WERI-Rb-1 (cell line): ENCODE data around the gene PPFIA2.

Experiments
- DNase-seq: peaks from one replicate; pipeline ENCODE4 v3.0.0-alpha.2; 2020
- H3K27ac ChIP-seq: fragments of 250-450 bp; sonication (Bioruptor Pico); 2 replicates; pipeline ENCODE4 v1.5.1; 2020; ENCODE audit warnings: mild to moderate bottlenecking, moderate library complexity
- H3K27me3 ChIP-seq: fragments of 250-450 bp; sonication (Bioruptor Pico); 2 replicates; pipeline ENCODE4 v1.5.1; 2021; ENCODE audit warnings: mild to moderate bottlenecking, low read depth, moderate library complexity; ENCODE audit not compliant: insufficient read depth, severe bottlenecking
- H3K36me3 ChIP-seq: fragments of 250-450 bp; sonication (Bioruptor Pico); 2 replicates; pipeline ENCODE4 v1.5.1; 2020; ENCODE audit warnings: mild to moderate bottlenecking, moderate library complexity
- H3K4me3 ChIP-seq: 2 replicates; pipeline ENCODE4 v1.5.1; 2011; ENCODE audit warnings: low read depth, mild to moderate bottlenecking, control low read depth, low read length
- H3K9me3 ChIP-seq: fragments of 250-450 bp; sonication (Bioruptor Pico); 2 replicates; pipeline ENCODE4 v1.5.1; 2021; ENCODE audit warnings: mild to moderate bottlenecking, moderate library complexity; ENCODE audit not compliant: severe bottlenecking
- CTCF ChIP-seq: IDR thresholded peaks from 2 replicates; pipeline ENCODE4 v1.5.1; 2011; ENCODE audit warnings: low read depth, mild to moderate bottlenecking, control low read depth, inconsistent platforms, low read length

The PPFIA2 gene

GRCh38 chr12:81727391-81727790, 31.8 kb downstream of the PPFIA2 start:
- Histone ChIP-seq H3K27ac (no peak overlapping the region), H3K9me3 (no peaks in the 10 kb centered on the region), H3K4me3 (no peak overlapping the region), H3K27me3 (no peaks in the 10 kb centered on the region), H3K36me3 (no peaks in the 10 kb centered on the region)
- DNase-seq = no peak
- no peak for TF ChIP-seq CTCF

DNA sequence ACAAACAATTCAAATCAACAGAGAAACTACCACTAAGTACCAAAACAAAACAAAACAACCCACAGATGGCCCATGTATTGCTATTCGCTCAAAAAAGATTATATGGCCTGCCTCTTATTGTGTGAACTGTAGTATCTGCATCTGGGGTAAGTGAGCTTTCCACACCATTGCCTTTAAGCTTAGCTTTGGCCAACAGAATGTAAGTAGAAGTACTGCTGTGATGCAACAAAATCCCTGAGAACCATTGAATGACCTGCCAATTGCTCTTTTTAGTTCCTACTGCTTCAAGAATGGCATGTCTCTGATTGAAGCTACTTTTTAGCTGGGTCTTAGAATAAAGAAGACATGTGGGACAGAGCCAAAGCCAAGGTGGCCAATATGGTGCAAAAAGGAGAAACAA, 32.5 kb downstream of the PPFIA2 start:
- Histone ChIP-seq H3K4me3 (no peak overlapping the region), H3K27ac (no peak overlapping the region), H3K9me3 (no peaks in the 10 kb centered on the region), H3K27me3 (no peaks in the 10 kb centered on the region), H3K36me3 (no peaks in the 10 kb centered on the region)
- no peak for TF ChIP-seq CTCF
- DNase-seq = no peak

DNA sequence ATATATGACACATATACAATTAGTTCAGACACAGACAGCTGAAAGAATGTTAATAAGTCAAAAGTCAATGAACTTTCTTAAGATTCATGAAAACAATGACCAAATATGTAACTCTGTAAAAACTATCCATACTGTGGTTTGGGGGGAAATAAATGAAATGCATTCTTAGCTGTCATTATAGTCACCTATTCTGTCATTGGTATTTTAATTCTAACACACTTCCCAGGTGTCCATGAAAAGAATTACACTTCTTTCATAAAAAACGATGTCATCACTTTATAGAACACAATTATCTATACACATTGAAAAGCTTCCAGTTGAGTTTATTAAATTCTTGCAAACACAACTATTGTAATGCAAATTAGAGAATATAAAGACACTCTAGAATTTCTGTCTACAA, 35.8 kb downstream of the PPFIA2 start:
- Histone ChIP-seq H3K4me3 (no peak overlapping the region), H3K9me3 (no peaks in the 10 kb centered on the region), H3K27me3 (no peaks in the 10 kb centered on the region), H3K27ac (no peak overlapping the region), H3K36me3 (no peaks in the 10 kb centered on the region)
- no peak for TF ChIP-seq CTCF
- no peak for DNase-seq

- DNase-seq = no peak
- H3K9me3 ChIP-seq = no peaks in the 10 kb centered on the region
- H3K27me3 ChIP-seq = no peaks in the 10 kb centered on the region
- no peak overlapping the region for H3K27ac ChIP-seq
- H3K36me3 ChIP-seq = no peaks in the 10 kb centered on the region
- no peak for TF ChIP-seq CTCF
- no peak overlapping the region for H3K4me3 ChIP-seq
Observed at GRCh38 chr12:81722004-81722403, 37.1 kb downstream of the PPFIA2 start.

GRCh38 chr12:81718616-81719015, 40.5 kb downstream of the PPFIA2 start:
- H3K27ac ChIP-seq = no peak overlapping the region
- no peak for DNase-seq
- no peaks in the 10 kb centered on the region for H3K36me3 ChIP-seq
- no peak for TF ChIP-seq CTCF
- H3K27me3 ChIP-seq = no peaks in the 10 kb centered on the region
- no peaks in the 10 kb centered on the region for H3K9me3 ChIP-seq
- no peak overlapping the region for H3K4me3 ChIP-seq

- no peak for DNase-seq
- H3K27me3 ChIP-seq = no peaks in the 10 kb centered on the region
- no peak for TF ChIP-seq CTCF
- H3K36me3 ChIP-seq = no peaks in the 10 kb centered on the region
- H3K9me3 ChIP-seq = no peaks in the 10 kb centered on the region
- H3K4me3 ChIP-seq = no peak overlapping the region
- H3K27ac ChIP-seq = no peak overlapping the region
Observed at GRCh38 chr12:81712536-81712935, 46.6 kb downstream of the PPFIA2 start.
